ENCODE data around the gene ZNF592.

- no peak for TF ChIP-seq CTCF (IDR thresholded peaks at IDR 0.05)
- TF ChIP-seq POLR2A (IDR thresholded peaks at IDR 0.05), result no peak
Measured at GRCh38 chr15:84727429-84727828, 21.0 kb upstream of the ZNF592 start.
